IMR-90 (cell line): ENCODE results near the gene KRTAP10-7. TPM values are rescaled to one million over a fixed set of nuclear protein-coding genes. Genes with fewer than 3 reads are reported as not detected.

Source experiments
- ATAC-seq: fragments of 200-7000 bp; cut with Tn5 transposase; 2 replicates; pipeline ENCODE4 v1.9.1; 2020; ENCODE audit warnings: low read depth, mild to moderate bottlenecking, moderate library complexity
- BruUV-seq: library from RNA; stranded (reverse); fragments of 400-500 nt; replicated peaks from 2 replicates; lab custom pipeline; 2021; lab: Mats Ljungman, UMichigan
- CTCF ChIA-PET: fragments of 300-600 bp; formaldehyde crosslinking; extraction: SDS; loops from one replicate; lab custom pipeline; 2021; ENCODE audit warnings: antibody characterized with exemption; lab: Yijun Ruan, JAX
- POLR2A ChIA-PET: fragments of 300-600 bp; sonication (Branson Sonifier 250); formaldehyde crosslinking; loops from one replicate; lab custom pipeline; 2022; ENCODE audit warnings: antibody characterized with exemption; ENCODE audit not compliant: unreplicated experiment; lab: Charles Lee
- DNase-seq: peaks from one replicate; pipeline ENCODE4 v3.0.0; 2013
- H2AFZ ChIP-seq: replicated peaks from 2 replicates; pipeline ENCODE3; 2013; ENCODE audit warnings: low read length, mild to moderate bottlenecking; ENCODE audit not compliant: poor library complexity
- H2AK5ac ChIP-seq: 2 replicates; pipeline ENCODE4 v1.6.1; 2013; ENCODE audit warnings: low read depth, low read length, inconsistent platforms
- H2AK9ac ChIP-seq: replicated peaks from 2 replicates; pipeline ENCODE3; 2013; ENCODE audit warnings: mild to moderate bottlenecking, low read depth, low read length, moderate library complexity; ENCODE audit not compliant: poor library complexity
- H2BK120ac ChIP-seq: 2 replicates; pipeline ENCODE4 v1.6.1; 2013; ENCODE audit warnings: low read depth, low read length, inconsistent platforms
- H2BK15ac ChIP-seq: 3 replicates; pipeline ENCODE4 v1.6.1; 2013; ENCODE audit warnings: low read depth, low read length, inconsistent platforms
- H2BK20ac ChIP-seq: 2 replicates; pipeline ENCODE4 v1.6.1; 2013; ENCODE audit warnings: low read depth, mild to moderate bottlenecking, inconsistent platforms, low read length, moderate library complexity
- H2BK5ac ChIP-seq: 2 replicates; pipeline ENCODE4 v1.6.1; 2013; ENCODE audit warnings: mild to moderate bottlenecking, low read depth, low read length, inconsistent platforms; ENCODE audit not compliant: poor library complexity, severe bottlenecking
- H3K14ac ChIP-seq: replicated peaks from 2 replicates; pipeline ENCODE4 v1.6.1; 2013; ENCODE audit warnings: low read depth, low read length, inconsistent platforms
- H3K18ac ChIP-seq: 2 replicates; pipeline ENCODE4 v1.6.1; 2013; ENCODE audit warnings: low read depth, low read length, control low read depth
- H3K23ac ChIP-seq: 2 replicates; pipeline ENCODE4 v1.6.1; 2013; ENCODE audit warnings: low read depth, low read length, inconsistent platforms
- H3K27ac ChIP-seq: 2 replicates; pipeline ENCODE4 v1.5.1; 2013; ENCODE audit warnings: mild to moderate bottlenecking, control low read depth, low read length; ENCODE audit not compliant: insufficient read depth
- H3K27me3 ChIP-seq: 2 replicates; pipeline ENCODE4 v1.6.1; 2013; ENCODE audit warnings: low read length; ENCODE audit not compliant: control insufficient read depth, insufficient read depth
- H3K36me3 ChIP-seq: 2 replicates; pipeline ENCODE4 v1.6.1; 2013; ENCODE audit warnings: low read length, mixed read lengths; ENCODE audit not compliant: control insufficient read depth, insufficient read depth
- H3K4ac ChIP-seq: 2 replicates; pipeline ENCODE4 v1.6.1; 2013; ENCODE audit warnings: low read depth, low read length, inconsistent platforms
- H3K4me1 ChIP-seq: 2 replicates; pipeline ENCODE4 v1.6.1; 2013; ENCODE audit warnings: low read length, mixed read lengths; ENCODE audit not compliant: control insufficient read depth, insufficient read depth
- H3K4me2 ChIP-seq: 2 replicates; pipeline ENCODE4 v1.6.1; 2013; ENCODE audit warnings: low read depth, mild to moderate bottlenecking, control low read depth, low read length, moderate library complexity
- H3K4me3 ChIP-seq: 2 replicates; pipeline ENCODE4 v1.5.1; 2013; ENCODE audit warnings: low read depth, mild to moderate bottlenecking, control low read depth, low read length, moderate library complexity; ENCODE audit not compliant: insufficient read depth
- H3K56ac ChIP-seq: 2 replicates; pipeline ENCODE4 v1.6.1; 2013; ENCODE audit warnings: low read length, inconsistent platforms; ENCODE audit not compliant: insufficient read depth; ENCODE audit errors: extremely low read depth
- H3K79me1 ChIP-seq, 2 experiments: 2 replicates each; pipeline ENCODE4 v1.6.1; 2013; ENCODE audit warnings: low read length in 2 of 2, inconsistent platforms in 1 of 2, low read depth in 1 of 2
- H3K9ac ChIP-seq: 2 replicates; pipeline ENCODE4 v1.6.1; 2013; ENCODE audit warnings: low read depth, low read length, control low read depth
- H3K9me1 ChIP-seq: 2 replicates; pipeline ENCODE4 v1.6.1; 2013; ENCODE audit warnings: low read length, inconsistent platforms; ENCODE audit not compliant: insufficient read depth
- H3K9me3 ChIP-seq: 2 replicates; pipeline ENCODE4 v1.6.1; 2013; ENCODE audit warnings: low read length; ENCODE audit not compliant: control insufficient read depth, insufficient read depth
- H4K20me1 ChIP-seq: 2 replicates; pipeline ENCODE4 v1.6.1; 2013; ENCODE audit warnings: low read length, inconsistent platforms; ENCODE audit not compliant: insufficient read depth
- H4K5ac ChIP-seq: 2 replicates; pipeline ENCODE4 v1.6.1; 2013; ENCODE audit warnings: mild to moderate bottlenecking, low read depth, low read length, control low read depth
- H4K8ac ChIP-seq, 2 experiments: 2 replicates each; pipeline ENCODE4 v1.6.1; 2013; ENCODE audit warnings: low read depth in 2 of 2, low read length in 2 of 2, control low read depth in 1 of 2, inconsistent platforms in 1 of 2
- H4K91ac ChIP-seq: 2 replicates; pipeline ENCODE4 v1.6.1; 2013; ENCODE audit warnings: low read depth, low read length, inconsistent platforms; ENCODE audit not compliant: insufficient read depth
- BHLHE40 ChIP-seq: fragments of 150-350 bp; IDR thresholded peaks from 2 replicates; pipeline ENCODE4 v1.6.1; 2016; ENCODE audit warnings: mild to moderate bottlenecking, low read depth, low read length
- CEBPB ChIP-seq: IDR thresholded peaks from 2 replicates; pipeline ENCODE4 v1.6.1; 2012; ENCODE audit warnings: low read depth, low read length, improper control_type of control experiment
- CHD1 ChIP-seq: IDR thresholded peaks from 2 replicates; pipeline ENCODE4 v1.6.1; 2012; ENCODE audit warnings: low read depth, low read length, improper control_type of control experiment
- FOS ChIP-seq: fragments of 150-350 bp; IDR thresholded peaks from 2 replicates; pipeline ENCODE4 v1.6.1; 2016; ENCODE audit warnings: low read depth, low read length
- MAFK ChIP-seq: IDR thresholded peaks from 2 replicates; pipeline ENCODE4 v1.6.1; 2012; ENCODE audit warnings: low read depth, low read length, improper control_type of control experiment
- MAZ ChIP-seq: IDR thresholded peaks from 2 replicates; pipeline ENCODE4 v1.6.1; 2012; ENCODE audit warnings: low read depth, mild to moderate bottlenecking, low read length, improper control_type of control experiment, moderate library complexity, borderline replicate concordance
- MXI1 ChIP-seq: IDR thresholded peaks from 2 replicates; pipeline ENCODE4 v1.6.1; 2012; ENCODE audit warnings: low read depth, mild to moderate bottlenecking, low read length, moderate library complexity, borderline replicate concordance
- NFE2L2 ChIP-seq: fragments of 150-350 bp; IDR thresholded peaks from 2 replicates; pipeline ENCODE4 v1.6.1; 2016; ENCODE audit warnings: low read depth, mild to moderate bottlenecking, low read length
- POLR2A ChIP-seq: IDR thresholded peaks from 2 replicates; pipeline ENCODE4 v1.6.1; 2012; ENCODE audit warnings: mild to moderate bottlenecking, low read depth, low read length
- RAD21 ChIP-seq: IDR thresholded peaks from 2 replicates; pipeline ENCODE4 v1.6.1; 2012; ENCODE audit warnings: low read length, improper control_type of control experiment
- RCOR1 ChIP-seq: IDR thresholded peaks from 2 replicates; pipeline ENCODE4 v1.6.1; 2012; ENCODE audit warnings: mild to moderate bottlenecking, low read length, improper control_type of control experiment; ENCODE audit not compliant: insufficient replicate concordance
- RFX5 ChIP-seq: IDR thresholded peaks from 2 replicates; pipeline ENCODE4 v1.8.0; 2012; ENCODE audit warnings: low read depth, mild to moderate bottlenecking, low read length, moderate library complexity
- SMC3 ChIP-seq: fragments of 150-350 bp; IDR thresholded peaks from 2 replicates; pipeline ENCODE4 v1.6.1; 2016; ENCODE audit warnings: low read depth, mild to moderate bottlenecking, antibody characterized with exemption, low read length, moderate library complexity
- USF2 ChIP-seq: fragments of 150-350 bp; IDR thresholded peaks from 2 replicates; pipeline ENCODE4 v1.6.1; 2017; ENCODE audit warnings: mild to moderate bottlenecking, antibody characterized with exemption, low read length, low read depth
- WGBS, 2 experiments: methylation state at CpG; one replicate each; pipeline versions ENCODE4 v1.1.5 to v1.1.7; 2013; ENCODE audit warnings: missing lambda C conversion rate in 2 of 2; ENCODE audit not compliant: insufficient read length in 1 of 2; ENCODE audit errors: extremely low coverage in 2 of 2; 5-methylcytosine and 5-hydroxymethylcytosine counted together
- dilution Hi-C: fragments of 300-500 bp; cut with HindIII; formaldehyde crosslinking; loops from one replicate; pipeline ENCODE4 v1.14.3; 2018; ENCODE audit warnings: low sequenced_read_pairs; ENCODE audit not compliant: unreplicated experiment
- in situ Hi-C: fragments of 300-500 bp; cut with MboI; formaldehyde crosslinking; loops from 3 replicates; pipeline ENCODE4 v1.14.3; 2019; ENCODE audit warnings: low sequenced_read_pairs, inconsistent platforms, mixed read lengths
- intact Hi-C: fragments of 100-400 bp; cut with micrococcal nuclease; formaldehyde crosslinking; loops from 2 replicates; pipeline ENCODE4 v1.10.0; 2022
- polyA plus RNA-seq, 3 experiments: library from polyadenylated mRNA; depleted of rRNA; stranded (reverse); fragments of >200 nt; gene quantifications; 2 replicates each; pipeline ENCODE4 v1.2.3, GENCODE V29; 2012; ENCODE audit warnings: low replicate concordance in 1 of 3
- total RNA-seq: library from RNA; depleted of rRNA; stranded (reverse); fragments of >200 nt; gene quantifications from 2 replicates; pipeline ENCODE4 v1.2.3, GENCODE V29; 2012
- TF ChIP-seq, protein P1 (sequence below): fragments of 150-350 bp; IDR thresholded peaks from 2 replicates; pipeline ENCODE4 v1.6.1; 2016; ENCODE audit warnings: low read depth, mild to moderate bottlenecking, low read length, moderate library complexity, borderline replicate concordance
- TF ChIP-seq, protein P2 (sequence below): conservative IDR thresholded peaks from 2 replicates; pipeline ENCODE4 v1.5.1; 2012; ENCODE audit warnings: mild to moderate bottlenecking, low read depth, low read length, improper control_type of control experiment

KRTAP10-7 gene
- total and polyA plus RNA-seq, 2 of the 4 experiments (the other 2 are of a cell fraction) = not detected

DNA sequence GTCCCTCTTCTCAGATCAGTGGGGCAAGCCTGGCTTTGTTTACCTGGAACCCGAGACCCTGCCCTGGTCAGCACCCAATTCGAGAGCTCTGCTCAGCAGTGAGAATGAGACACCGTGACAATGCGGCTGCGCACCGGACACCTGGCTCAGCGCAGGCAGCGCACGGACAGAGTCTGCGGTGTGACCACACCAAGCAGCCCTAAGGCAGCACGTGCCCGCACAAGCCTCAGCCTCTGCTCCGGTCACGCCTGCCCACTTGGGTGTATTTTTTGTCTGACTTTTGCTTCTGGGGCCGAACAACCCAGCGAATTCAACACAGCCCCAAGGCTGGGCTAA lies 16.2 kb downstream of the KRTAP10-7 start:
- no peaks in the 10 kb centered on the region for H3K79me1 ChIP-seq
- no peak overlapping the region for H2AK9ac ChIP-seq
- dilution Hi-C loops = no loop called here
- no peak overlapping the region for H4K5ac ChIP-seq
- no TSS peak for BruUV-seq
- H3K4me2 ChIP-seq = no peak overlapping the region
- H4K20me1 ChIP-seq = no peaks in the 10 kb centered on the region
- ATAC-seq (no peak), DNase-seq (no peak)
- no peak overlapping the region for H3K9ac ChIP-seq
- intact Hi-C loops = no loop called here
- 66% methylated on average over 11 of the region's 16 CpGs; no CpG with 5 or more reads in 1 of the 2 experiments for WGBS, 2 experiments
- no peak overlapping the region for H2BK120ac ChIP-seq
- H3K4me1 ChIP-seq = no peaks in the 10 kb centered on the region
- ChIA-PET CTCF (no interaction called here), POLR2A (no interaction called here)
- H2BK5ac ChIP-seq = no peak overlapping the region
- H2BK20ac ChIP-seq = no peak overlapping the region
- no peak overlapping the region for H2AK5ac ChIP-seq
- no peak overlapping the region for H3K14ac ChIP-seq
- TF ChIP-seq MXI1 = no peak
- TF ChIP-seq NFE2L2 = no peak
- no peak for TF ChIP-seq FOS
- TF ChIP-seq, protein P1, sequence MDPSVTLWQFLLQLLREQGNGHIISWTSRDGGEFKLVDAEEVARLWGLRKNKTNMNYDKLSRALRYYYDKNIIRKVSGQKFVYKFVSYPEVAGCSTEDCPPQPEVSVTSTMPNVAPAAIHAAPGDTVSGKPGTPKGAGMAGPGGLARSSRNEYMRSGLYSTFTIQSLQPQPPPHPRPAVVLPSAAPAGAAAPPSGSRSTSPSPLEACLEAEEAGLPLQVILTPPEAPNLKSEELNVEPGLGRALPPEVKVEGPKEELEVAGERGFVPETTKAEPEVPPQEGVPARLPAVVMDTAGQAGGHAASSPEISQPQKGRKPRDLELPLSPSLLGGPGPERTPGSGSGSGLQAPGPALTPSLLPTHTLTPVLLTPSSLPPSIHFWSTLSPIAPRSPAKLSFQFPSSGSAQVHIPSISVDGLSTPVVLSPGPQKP = no peak
- no peak for TF ChIP-seq CHD1
- TF ChIP-seq CEBPB = no peak
- TF ChIP-seq SMC3 = no peak
- TF ChIP-seq MAFK = no peak
- no peak for TF ChIP-seq RAD21
- TF ChIP-seq, protein P2, sequence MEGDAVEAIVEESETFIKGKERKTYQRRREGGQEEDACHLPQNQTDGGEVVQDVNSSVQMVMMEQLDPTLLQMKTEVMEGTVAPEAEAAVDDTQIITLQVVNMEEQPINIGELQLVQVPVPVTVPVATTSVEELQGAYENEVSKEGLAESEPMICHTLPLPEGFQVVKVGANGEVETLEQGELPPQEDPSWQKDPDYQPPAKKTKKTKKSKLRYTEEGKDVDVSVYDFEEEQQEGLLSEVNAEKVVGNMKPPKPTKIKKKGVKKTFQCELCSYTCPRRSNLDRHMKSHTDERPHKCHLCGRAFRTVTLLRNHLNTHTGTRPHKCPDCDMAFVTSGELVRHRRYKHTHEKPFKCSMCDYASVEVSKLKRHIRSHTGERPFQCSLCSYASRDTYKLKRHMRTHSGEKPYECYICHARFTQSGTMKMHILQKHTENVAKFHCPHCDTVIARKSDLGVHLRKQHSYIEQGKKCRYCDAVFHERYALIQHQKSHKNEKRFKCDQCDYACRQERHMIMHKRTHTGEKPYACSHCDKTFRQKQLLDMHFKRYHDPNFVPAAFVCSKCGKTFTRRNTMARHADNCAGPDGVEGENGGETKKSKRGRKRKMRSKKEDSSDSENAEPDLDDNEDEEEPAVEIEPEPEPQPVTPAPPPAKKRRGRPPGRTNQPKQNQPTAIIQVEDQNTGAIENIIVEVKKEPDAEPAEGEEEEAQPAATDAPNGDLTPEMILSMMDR = no peak
- no peak for TF ChIP-seq RFX5
- no peak for TF ChIP-seq BHLHE40
- no peak for TF ChIP-seq USF2
- TF ChIP-seq RCOR1 = no peak
- no peak for TF ChIP-seq MAZ
- no peak for TF ChIP-seq POLR2A
- peaks cover 3% of the 10 kb centered on the region; the same call in 1 of the 2 replicates for H3K27me3 ChIP-seq
- H3K27ac ChIP-seq = no peak overlapping the region
- no peak overlapping the region for H3K4me3 ChIP-seq
- no peak overlapping the region for H3K23ac ChIP-seq
- no peak overlapping the region for H4K91ac ChIP-seq
- H3K9me1 ChIP-seq = no peaks in the 10 kb centered on the region
- H4K8ac ChIP-seq = no peak overlapping the region
- no peak overlapping the region for H3K4ac ChIP-seq
- no peaks in the 10 kb centered on the region for H3K36me3 ChIP-seq
- in situ Hi-C loops = no loop called here
- H3K18ac ChIP-seq = no peak overlapping the region
- H2BK15ac ChIP-seq = no peak overlapping the region
- H2AFZ ChIP-seq = no peak overlapping the region
- no peak overlapping the region for H3K56ac ChIP-seq
- H3K9me3 ChIP-seq = peaks cover 12% of the 10 kb centered on the region
